BJ (cell line): ENCODE measurements around the gene ANKRD34A. TPM values are rescaled to one million over a fixed set of nuclear protein-coding genes. Genes with fewer than 3 reads are reported as not detected.

ENCODE experiments used
- CTCF ChIA-PET: fragments of 350-600 bp; formaldehyde crosslinking; extraction: SDS; loops from one replicate; lab custom pipeline; 2021; ENCODE audit warnings: antibody characterized with exemption, inconsistent platforms; lab: Yijun Ruan, JAX
- POLR2A ChIA-PET: fragments of 300-600 bp; sonication (Branson Sonifier 250); formaldehyde crosslinking; extraction: SDS; loops from one replicate; lab custom pipeline; 2021; ENCODE audit warnings: antibody characterized with exemption; lab: Charles Lee
- DNase-seq: peaks from one replicate; pipeline ENCODE4 v3.0.0-alpha.2; 2011; ENCODE audit warnings: low read depth
- H3K27me3 ChIP-seq: 2 replicates; pipeline ENCODE4 v1.6.0; 2011; ENCODE audit warnings: low read length; ENCODE audit not compliant: control insufficient read depth, insufficient read depth
- H3K36me3 ChIP-seq: 2 replicates; pipeline ENCODE4 v1.5.1; 2011; ENCODE audit warnings: low read length; ENCODE audit not compliant: control insufficient read depth, insufficient read depth
- H3K4me3 ChIP-seq: 2 replicates; pipeline ENCODE4 v1.5.1; 2011; ENCODE audit warnings: low read depth, mild to moderate bottlenecking, control low read depth, low read length
- CTCF ChIP-seq: IDR thresholded peaks from 2 replicates; pipeline ENCODE4 v1.5.1; 2011; ENCODE audit warnings: low read depth, mild to moderate bottlenecking, control low read depth, inconsistent platforms, low read length, moderate library complexity; ENCODE audit not compliant: insufficient read depth
- polyA minus RNA-seq: library from RNA; depleted of rRNA, polyadenylated mRNA; stranded (reverse); fragments of >200 nt; gene quantifications from 2 replicates; pipeline ENCODE4 v1.2.3, GENCODE V29; 2011; rRNA and poly(A)+ RNA removed
- polyA plus RNA-seq: library from polyadenylated mRNA; depleted of rRNA; stranded (reverse); fragments of >200 nt; gene quantifications from 2 replicates; pipeline ENCODE4 v1.2.3, GENCODE V29; 2011; rRNA removed

The ANKRD34A gene
- polyA plus RNA-seq (1.3 and 1.4 TPM in 2 replicates), polyA minus RNA-seq (1.5 TPM in 2 replicates)

GRCh38 chr1:145964328-145965118 lies at the start of gene ANKRD34A, which contains the start of gene POLR3GL:
Gene ANKRD34A, minus strand, starts transcription at chr1:145964575. Its CDS starts 2,816 bp downstream, at chr1:145961759.
Gene POLR3GL, plus strand, starts transcription at chr1:145964690. Its CDS starts 10,176 bp downstream, at chr1:145974866.
- peak; percentile 92 for DNase-seq
- Histone ChIP-seq H3K4me3 (peak within 1 kb of the TSS; percentile 76), H3K36me3 (no peaks in the 10 kb centered on the region), H3K27me3 (no peaks in the 10 kb centered on the region)
- ChIA-PET CTCF (interaction anchor here (0.7 to 3.4 kb wide), 9 partner anchors 14 to 119 kb away, joined by 3 to 32 read pairs (median 7); partner anchors contain the start of genes NUDT17, PIAS3 and RBM8A), POLR2A (interaction anchor here (0.6 to 0.7 kb wide), 2 partner anchors 12 to 37 kb away, joined by 3 to 5 read pairs; partner anchors contain the start of gene RBM8A)
- TF ChIP-seq CTCF, result no peak

- no peak for DNase-seq
- POLR2A ChIA-PET, result no interaction called here
- no peak overlapping the region for H3K4me3 ChIP-seq
- CTCF ChIA-PET, result interaction anchor here (1.0 to 9.8 kb wide), 5 partner anchors 22 to 168 kb away, joined by 3 to 171 read pairs (median 6); partner anchors contain the start of gene NUDT17
- no peaks in the 10 kb centered on the region for H3K36me3 ChIP-seq
- TF ChIP-seq CTCF, result no peak
- H3K27me3 ChIP-seq, result no peaks in the 10 kb centered on the region
Measured at GRCh38 chr1:146013559-146013922, 49.2 kb upstream of the ANKRD34A start.

- CTCF ChIA-PET, result interaction anchor here (1.0 to 9.8 kb wide), 6 partner anchors 22 to 168 kb away, joined by 4 to 171 read pairs (median 20); partner anchors contain the start of gene NUDT17
Measured at GRCh38 chr1:146012703-146013558, 48.6 kb upstream of the ANKRD34A start.

GRCh38 chr1:146010126-146010738 lies 45.9 kb upstream of the ANKRD34A start:
- no peak for DNase-seq
- TF ChIP-seq CTCF, result no peak
- ChIA-PET CTCF (interaction anchor here (2.2 to 9.8 kb wide), 4 partner anchors 13 to 165 kb away, joined by 5 to 171 read pairs (median 28); partner anchors contain the start of gene NUDT17), POLR2A (no interaction called here)
- no peaks in the 10 kb centered on the region for H3K27me3 ChIP-seq
- no peak overlapping the region for H3K4me3 ChIP-seq
- no peaks in the 10 kb centered on the region for H3K36me3 ChIP-seq

More at GRCh38 chr1:146012703-146013558, 48.6 kb upstream of the ANKRD34A start:
- TF ChIP-seq CTCF, result peak; percentile 73
- Histone ChIP-seq H3K4me3 (no peak overlapping the region), H3K27me3 (no peaks in the 10 kb centered on the region), H3K36me3 (no peaks in the 10 kb centered on the region)
- POLR2A ChIA-PET, result no interaction called here
- no peak for DNase-seq
